Progenitor cell of endocrine pancreas (in vitro differentiated cells): ENCODE data around the gene MYCN. TPM values are rescaled to one million over a fixed set of nuclear protein-coding genes. Genes with fewer than 3 reads are reported as not detected.

Source experiments
- DNase-seq: peaks from one replicate; pipeline ENCODE4 v3.0.0; 2021; ENCODE audit warnings: low spot score; ENCODE audit not compliant: unreplicated experiment
- H3K27ac Mint-ChIP-seq: 2 replicates; pipeline ENCODE4 v1.8.0; 2021; ENCODE audit warnings: mild to moderate bottlenecking, moderate library complexity, mixed read lengths
- H3K27me3 Mint-ChIP-seq: 2 replicates; pipeline ENCODE4 v1.8.0; 2021; ENCODE audit warnings: mixed read lengths
- H3K36me3 Mint-ChIP-seq: 2 replicates; pipeline ENCODE4 v1.8.0; 2022; ENCODE audit warnings: mixed read lengths; ENCODE audit not compliant: insufficient read depth
- H3K4me1 Mint-ChIP-seq: 2 replicates; pipeline ENCODE4 v1.8.0; 2021; ENCODE audit warnings: low read depth, mixed read lengths
- H3K4me3 Mint-ChIP-seq: 2 replicates; pipeline ENCODE4 v1.8.0; 2021; ENCODE audit warnings: low read depth, mild to moderate bottlenecking, moderate library complexity, mixed read lengths
- H3K9me3 Mint-ChIP-seq: 2 replicates; pipeline ENCODE4 v1.8.0; 2021; ENCODE audit warnings: low read depth, mixed read lengths
- total RNA-seq: library from RNA; stranded (reverse); gene quantifications from 2 replicates; pipeline ENCODE4 v1.2.1, GENCODE V29; 2021
- TF ChIP-seq, protein P1 (sequence below): fragments of 200-600 bp; sonication (generic); IDR thresholded peaks from one replicate; pipeline ENCODE4 v1.5.0; 2021; ENCODE audit warnings: antibody characterized with exemption, mild to moderate bottlenecking; ENCODE audit not compliant: unreplicated experiment

Gene MYCN
- total RNA-seq, 1 donor from 2014 or later = 15.5 TPM

DNA sequence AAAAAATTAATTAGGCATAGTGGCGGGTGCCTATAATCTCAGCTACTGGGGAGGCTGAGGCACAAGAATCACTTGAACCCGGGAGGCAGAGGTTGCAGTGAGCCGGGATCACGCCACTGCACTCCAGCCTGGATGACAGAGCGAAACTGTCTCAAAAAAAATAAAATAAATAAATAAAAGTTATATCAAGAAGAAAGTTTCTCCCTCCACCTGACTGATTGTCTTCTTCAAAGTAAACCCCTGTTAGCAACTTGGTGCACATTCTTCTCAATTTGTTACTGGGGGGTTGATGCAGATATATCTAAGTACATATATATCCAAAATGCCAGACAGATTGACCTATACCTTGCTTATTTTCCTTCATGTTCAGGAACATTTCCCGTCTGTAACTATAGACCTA lies 5.2 kb upstream of the MYCN start:
- TF ChIP-seq, protein P1, sequence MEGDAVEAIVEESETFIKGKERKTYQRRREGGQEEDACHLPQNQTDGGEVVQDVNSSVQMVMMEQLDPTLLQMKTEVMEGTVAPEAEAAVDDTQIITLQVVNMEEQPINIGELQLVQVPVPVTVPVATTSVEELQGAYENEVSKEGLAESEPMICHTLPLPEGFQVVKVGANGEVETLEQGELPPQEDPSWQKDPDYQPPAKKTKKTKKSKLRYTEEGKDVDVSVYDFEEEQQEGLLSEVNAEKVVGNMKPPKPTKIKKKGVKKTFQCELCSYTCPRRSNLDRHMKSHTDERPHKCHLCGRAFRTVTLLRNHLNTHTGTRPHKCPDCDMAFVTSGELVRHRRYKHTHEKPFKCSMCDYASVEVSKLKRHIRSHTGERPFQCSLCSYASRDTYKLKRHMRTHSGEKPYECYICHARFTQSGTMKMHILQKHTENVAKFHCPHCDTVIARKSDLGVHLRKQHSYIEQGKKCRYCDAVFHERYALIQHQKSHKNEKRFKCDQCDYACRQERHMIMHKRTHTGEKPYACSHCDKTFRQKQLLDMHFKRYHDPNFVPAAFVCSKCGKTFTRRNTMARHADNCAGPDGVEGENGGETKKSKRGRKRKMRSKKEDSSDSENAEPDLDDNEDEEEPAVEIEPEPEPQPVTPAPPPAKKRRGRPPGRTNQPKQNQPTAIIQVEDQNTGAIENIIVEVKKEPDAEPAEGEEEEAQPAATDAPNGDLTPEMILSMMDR = no peak
- no peaks in the 10 kb centered on the region for H3K9me3 Mint-ChIP-seq
- peaks cover 5% of the 10 kb centered on the region for H3K4me1 Mint-ChIP-seq
- H3K36me3 Mint-ChIP-seq = no peaks in the 10 kb centered on the region
- H3K4me3 Mint-ChIP-seq = no peak overlapping the region
- no peak overlapping the region for H3K27ac Mint-ChIP-seq
- DNase-seq = no peak
- peaks cover 51% of the 10 kb centered on the region for H3K27me3 Mint-ChIP-seq

DNA sequence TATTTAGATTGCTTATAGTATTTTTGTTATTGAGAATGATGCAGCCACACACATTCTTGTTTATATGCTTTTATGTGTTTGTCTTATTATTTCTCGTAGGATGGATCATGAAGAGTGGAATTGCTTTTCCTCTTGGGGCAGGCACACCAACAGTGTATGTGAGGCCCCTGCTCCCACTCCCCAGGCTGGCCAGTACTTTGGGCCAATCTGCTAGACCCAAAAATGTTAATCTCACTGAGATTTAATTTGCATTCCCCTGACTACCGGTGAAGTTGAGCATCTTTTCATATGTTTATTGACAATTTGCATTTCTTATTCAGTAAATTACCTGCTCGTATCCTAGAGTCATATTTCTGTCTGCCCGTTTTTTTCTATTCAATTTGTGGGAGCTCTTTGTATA lies 4.7 kb upstream of the MYCN start:
- DNase-seq = no peak
- Mint-ChIP-seq H3K9me3 (no peaks in the 10 kb centered on the region), H3K36me3 (no peaks in the 10 kb centered on the region), H3K4me1 (peaks cover 5% of the 10 kb centered on the region), H3K4me3 (no peak overlapping the region), H3K27ac (no peak overlapping the region), H3K27me3 (peaks cover 51% of the 10 kb centered on the region)
- TF ChIP-seq, protein P1 = no peak

DNA sequence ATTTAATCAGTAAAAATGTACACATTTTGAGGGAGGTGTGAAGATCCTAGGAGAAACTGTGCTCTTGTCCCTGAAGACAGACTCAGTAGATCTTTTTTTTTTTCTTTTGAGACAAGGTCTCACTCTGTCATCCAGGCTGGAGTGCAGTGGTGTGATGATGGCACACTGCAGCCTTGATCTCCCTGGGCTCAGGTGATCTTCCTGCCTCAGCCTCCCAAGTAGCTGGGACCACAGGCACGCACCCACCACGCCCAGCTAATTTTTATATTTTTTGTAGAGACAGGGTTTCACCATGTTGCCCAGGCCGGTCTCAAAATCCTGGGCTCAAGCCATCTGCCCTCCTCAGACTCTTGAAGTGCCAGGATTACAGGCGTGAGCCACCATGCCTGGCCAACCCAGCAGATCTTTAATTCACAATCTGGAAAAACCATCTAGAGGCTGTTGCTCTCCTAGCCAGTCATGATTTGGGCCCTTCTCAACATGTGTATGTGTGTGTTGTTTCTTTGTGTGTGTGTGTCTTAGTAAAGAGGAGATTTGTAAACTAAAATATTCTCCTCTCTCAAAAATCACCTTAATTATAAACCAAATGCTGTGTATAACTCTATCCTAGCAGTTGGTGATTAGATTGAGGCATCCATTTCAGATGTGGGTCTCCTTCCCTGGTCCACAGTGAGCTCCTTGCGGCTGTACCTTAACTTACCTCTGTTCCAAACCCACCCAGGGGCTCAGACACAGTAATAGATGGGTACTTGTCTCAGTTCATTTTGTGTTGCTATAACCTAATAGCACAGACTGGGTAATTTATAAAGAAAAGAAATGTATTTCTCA lies 3.9 kb upstream of the MYCN start:
- TF ChIP-seq, protein P1 = no peak
- Mint-ChIP-seq H3K36me3 (no peaks in the 10 kb centered on the region), H3K27ac (no peak overlapping the region), H3K4me3 (no peak overlapping the region), H3K27me3 (peaks cover 48% of the 10 kb centered on the region), H3K4me1 (peaks cover 10% of the 10 kb centered on the region), H3K9me3 (no peaks in the 10 kb centered on the region)
- no peak for DNase-seq

DNA sequence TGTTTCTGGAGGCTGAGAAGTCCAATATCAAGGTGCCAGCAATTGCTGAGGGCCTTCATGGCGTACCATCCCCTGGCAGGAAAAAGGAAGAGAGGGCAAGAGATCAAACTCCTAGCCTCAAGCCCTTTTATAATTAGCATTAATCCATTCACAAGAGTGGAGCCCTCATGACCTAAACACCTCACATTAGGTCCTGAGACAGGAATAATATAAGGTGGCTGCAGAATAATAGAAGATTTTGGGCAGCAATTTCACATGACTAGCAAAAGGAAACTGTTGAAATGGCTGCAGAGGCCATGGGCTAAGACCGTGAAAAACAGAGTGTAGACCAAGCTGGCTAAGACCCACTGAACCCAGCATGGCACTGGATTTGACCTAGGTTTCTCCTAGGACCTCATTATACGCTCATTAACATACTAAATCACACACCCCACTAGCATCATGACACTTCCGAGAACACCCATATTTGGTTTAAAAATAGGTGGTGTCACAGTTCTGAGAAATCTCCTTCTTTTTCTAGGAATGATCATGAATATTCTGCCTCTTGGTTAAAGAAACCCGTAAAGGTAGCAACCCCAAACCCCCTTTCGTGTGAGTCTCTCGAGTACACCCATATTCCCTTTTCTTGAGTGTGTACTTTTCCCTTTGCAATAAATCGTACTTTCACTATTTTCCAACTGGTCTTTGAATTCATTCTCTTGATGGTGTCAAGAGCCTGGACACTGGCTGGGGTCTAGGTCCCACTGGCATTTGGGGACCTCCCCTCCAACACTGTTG lies 3.1 kb upstream of the MYCN start:
- Mint-ChIP-seq H3K27ac (no peak overlapping the region), H3K27me3 (peaks cover 48% of the 10 kb centered on the region), H3K4me3 (no peak overlapping the region), H3K9me3 (no peaks in the 10 kb centered on the region), H3K4me1 (peaks cover 10% of the 10 kb centered on the region), H3K36me3 (no peaks in the 10 kb centered on the region)
- no peak for DNase-seq
- TF ChIP-seq, protein P1 = no peak

DNA sequence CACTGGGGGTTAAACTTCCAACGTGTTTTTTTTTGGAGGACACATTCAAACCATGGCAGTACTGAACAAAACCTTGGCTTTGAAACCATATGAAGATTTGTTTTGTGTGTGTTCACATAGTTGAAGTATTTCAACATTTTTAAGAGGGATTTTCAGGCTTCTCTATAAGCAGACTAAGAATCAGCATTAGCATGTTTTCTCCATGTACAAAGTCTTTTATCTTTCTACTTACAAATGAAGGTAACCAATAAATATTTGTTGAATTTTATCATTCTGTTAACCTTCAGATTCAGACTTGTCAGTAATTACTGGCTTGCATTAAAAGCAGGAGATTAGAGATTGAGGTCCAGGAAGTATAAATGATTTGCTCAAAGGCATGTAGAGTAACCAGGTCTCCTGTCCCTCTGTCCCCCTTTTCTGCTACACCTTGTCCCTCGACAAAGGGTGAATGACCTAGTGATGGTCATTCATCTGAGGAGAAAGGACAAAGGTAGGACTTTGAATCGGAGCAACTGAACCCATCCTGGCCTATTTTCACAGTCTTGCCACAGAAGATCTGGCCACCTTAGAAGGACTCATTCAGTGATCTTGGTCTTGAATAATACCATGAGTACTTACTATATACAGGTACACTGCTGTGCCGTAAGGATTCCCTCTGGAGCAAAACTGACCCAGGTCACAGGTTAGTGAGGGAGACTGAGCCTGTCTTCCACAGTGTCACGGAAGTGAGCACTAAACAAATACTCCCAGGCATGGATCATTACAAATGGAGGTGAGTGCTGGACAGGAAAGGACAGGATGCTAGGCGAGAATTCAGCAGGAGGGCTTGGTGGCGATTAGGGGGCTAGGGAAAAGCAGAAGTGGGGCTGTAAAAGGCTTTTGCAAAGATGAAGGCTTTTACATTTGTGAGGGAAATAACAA lies 2.2 kb upstream of the MYCN start:
- no peaks in the 10 kb centered on the region for H3K36me3 Mint-ChIP-seq
- peaks cover 45% of the 10 kb centered on the region for H3K27me3 Mint-ChIP-seq
- H3K27ac Mint-ChIP-seq = no peak overlapping the region
- no peak overlapping the region for H3K4me3 Mint-ChIP-seq
- no peaks in the 10 kb centered on the region for H3K9me3 Mint-ChIP-seq
- TF ChIP-seq, protein P1 = no peak
- H3K4me1 Mint-ChIP-seq = peaks cover 10% of the 10 kb centered on the region
- DNase-seq = no peak
